ENCODE data around the gene ALPK1.

DNA sequence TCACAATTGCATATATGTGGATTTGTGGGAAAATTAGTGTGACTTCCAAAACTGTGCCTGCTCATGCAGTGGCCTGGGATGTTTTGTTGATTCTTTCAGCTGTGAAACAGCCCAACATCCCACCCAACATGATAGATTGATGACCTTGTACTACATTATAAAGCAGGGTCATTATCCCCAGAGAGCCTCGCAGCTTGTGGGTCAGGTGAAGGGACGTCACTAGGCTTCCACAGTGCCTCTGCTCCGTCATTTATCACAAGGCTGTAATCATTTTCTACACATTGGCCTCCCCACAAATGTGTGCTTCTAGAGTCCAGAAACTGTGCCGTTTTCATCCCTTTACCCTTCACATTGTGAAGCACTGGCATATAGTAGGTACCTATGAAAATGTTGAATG, 31.6 kb downstream of the ALPK1 start:
- no peak for TF ChIP-seq POLR2A (IDR thresholded peaks at IDR 0.05)
- TF ChIP-seq, protein P1, sequence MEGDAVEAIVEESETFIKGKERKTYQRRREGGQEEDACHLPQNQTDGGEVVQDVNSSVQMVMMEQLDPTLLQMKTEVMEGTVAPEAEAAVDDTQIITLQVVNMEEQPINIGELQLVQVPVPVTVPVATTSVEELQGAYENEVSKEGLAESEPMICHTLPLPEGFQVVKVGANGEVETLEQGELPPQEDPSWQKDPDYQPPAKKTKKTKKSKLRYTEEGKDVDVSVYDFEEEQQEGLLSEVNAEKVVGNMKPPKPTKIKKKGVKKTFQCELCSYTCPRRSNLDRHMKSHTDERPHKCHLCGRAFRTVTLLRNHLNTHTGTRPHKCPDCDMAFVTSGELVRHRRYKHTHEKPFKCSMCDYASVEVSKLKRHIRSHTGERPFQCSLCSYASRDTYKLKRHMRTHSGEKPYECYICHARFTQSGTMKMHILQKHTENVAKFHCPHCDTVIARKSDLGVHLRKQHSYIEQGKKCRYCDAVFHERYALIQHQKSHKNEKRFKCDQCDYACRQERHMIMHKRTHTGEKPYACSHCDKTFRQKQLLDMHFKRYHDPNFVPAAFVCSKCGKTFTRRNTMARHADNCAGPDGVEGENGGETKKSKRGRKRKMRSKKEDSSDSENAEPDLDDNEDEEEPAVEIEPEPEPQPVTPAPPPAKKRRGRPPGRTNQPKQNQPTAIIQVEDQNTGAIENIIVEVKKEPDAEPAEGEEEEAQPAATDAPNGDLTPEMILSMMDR (IDR thresholded peaks at IDR 0.05) = no peak

All from prostate gland (tissue), 2 donors.